Keratinocyte (primary cell): ENCODE results near the gene HP1BP3. TPM values are rescaled to one million over a fixed set of nuclear protein-coding genes. Genes with fewer than 3 reads are reported as not detected.

Source experiments
- DNase-seq: peaks from one replicate; pipeline ENCODE4 v3.0.0-alpha.2; 2011; ENCODE audit warnings: low read depth, missing footprints, low spot score
- FAIRE-seq: peaks from 2 replicates; lab custom pipeline; 2011; peaks lifted over from hg19 to GRCh38; lab: Jason Lieb, UNC
- H2AFZ ChIP-seq: 2 replicates; pipeline ENCODE4 v1.6.0; 2012; ENCODE audit warnings: low read length, control low read depth, inconsistent platforms; ENCODE audit not compliant: control insufficient read depth
- H3K27ac ChIP-seq: 2 replicates; pipeline ENCODE4 v1.5.1; 2011; ENCODE audit warnings: low read length; ENCODE audit not compliant: control insufficient read depth, insufficient read depth
- H3K27me3 ChIP-seq: 3 replicates; pipeline ENCODE4 v1.6.0; 2011; ENCODE audit warnings: low read length; ENCODE audit not compliant: control insufficient read depth, insufficient read depth; ENCODE audit errors: extremely low read depth
- H3K36me3 ChIP-seq, 2 experiments: 2 replicates in 1 of 2; 3 replicates in 1 of 2; pipeline ENCODE4 v1.5.1; 2011; ENCODE audit warnings: low read length in 2 of 2, mild to moderate bottlenecking in 1 of 2; ENCODE audit not compliant: control insufficient read depth in 2 of 2, insufficient read depth in 2 of 2; ENCODE audit errors: extremely low read depth in 1 of 2
- H3K4me1 ChIP-seq: 3 replicates; pipeline ENCODE4 v1.5.1; 2011; ENCODE audit warnings: low read length; ENCODE audit not compliant: control insufficient read depth, insufficient read depth; ENCODE audit errors: extremely low read depth
- H3K4me2 ChIP-seq: 3 replicates; pipeline ENCODE4 v1.6.0; 2011; ENCODE audit warnings: low read depth, low read length; ENCODE audit not compliant: control insufficient read depth, insufficient read depth; ENCODE audit errors: extremely low read depth
- H3K4me3 ChIP-seq, 3 experiments: fragments of 200-600 bp in 1 of 3; sonication (generic) in 1 of 3; 2 replicates in 2 of 3; 3 replicates in 1 of 3; pipeline ENCODE4 v1.5.1; 2011 to 2016; ENCODE audit warnings: low read length in 3 of 3, mild to moderate bottlenecking in 3 of 3, control low read depth in 2 of 3, inconsistent platforms in 1 of 3, low read depth in 1 of 3, mixed read lengths in 1 of 3, mixed run types in 1 of 3, moderate library complexity in 1 of 3; ENCODE audit not compliant: control insufficient read depth in 2 of 3, insufficient read depth in 2 of 3; ENCODE audit errors: extremely low read depth in 1 of 3
- H3K79me2 ChIP-seq: 2 replicates; pipeline ENCODE4 v1.6.0; 2012; ENCODE audit warnings: low read length; ENCODE audit not compliant: control insufficient read depth, insufficient read depth
- H3K9ac ChIP-seq: 3 replicates; pipeline ENCODE4 v1.6.0; 2011; ENCODE audit warnings: low read length; ENCODE audit not compliant: control insufficient read depth, insufficient read depth; ENCODE audit errors: extremely low read depth
- H3K9me1 ChIP-seq: 3 replicates; pipeline ENCODE4 v1.6.0; 2011; ENCODE audit warnings: low read length; ENCODE audit not compliant: control insufficient read depth, insufficient read depth; ENCODE audit errors: extremely low read depth
- H3K9me3 ChIP-seq: 2 replicates; pipeline ENCODE4 v1.5.1; 2012; ENCODE audit warnings: low read depth, low read length; ENCODE audit not compliant: control insufficient read depth
- H4K20me1 ChIP-seq: 3 replicates; pipeline ENCODE4 v1.6.0; 2011; ENCODE audit warnings: low read length; ENCODE audit not compliant: control insufficient read depth, insufficient read depth; ENCODE audit errors: extremely low read depth
- EZH2 ChIP-seq: IDR thresholded peaks from one replicate; pipeline ENCODE4 v1.6.1; 2012; ENCODE audit warnings: inconsistent platforms, mild to moderate bottlenecking, low read length, moderate library complexity
- dilution Hi-C: fragments of 300-500 bp; cut with MboI; formaldehyde crosslinking; loops from one replicate; pipeline ENCODE4 v1.7.0; 2020; ENCODE audit warnings: low sequenced_read_pairs; ENCODE audit not compliant: extremely low pct_ligation_motif_present
- polyA plus RNA-seq, 5 experiments: library from polyadenylated mRNA; depleted of rRNA in 3 of 5; stranded (reverse) in 3 of 5; stranded (forward) in 1 of 5; unstranded in 1 of 5; fragments of >200 nt; gene quantifications; 1 replicate in 1 of 5; 2 replicates in 3 of 5; 3 replicates in 1 of 5; pipeline versions ENCODE4 v1.2.1 to v1.2.3, GENCODE V29; 2011 to 2012; ENCODE audit warnings: missing spikeins in 2 of 5, low read depth in 1 of 5, low replicate concordance in 1 of 5
- TF ChIP-seq, protein P1 (sequence below), 3 experiments: IDR thresholded peaks in 1 of 3; conservative IDR thresholded peaks in 1 of 3; optimal IDR thresholded peaks in 1 of 3; 2 replicates in 2 of 3; 3 replicates in 1 of 3; pipeline versions ENCODE3 to v1.5.1; 2011; ENCODE audit warnings: low read length in 3 of 3, mild to moderate bottlenecking in 3 of 3, moderate library complexity in 2 of 3, control low read depth in 1 of 3, inconsistent platforms in 1 of 3; ENCODE audit not compliant: insufficient read depth in 2 of 3; ENCODE audit errors: extremely low read depth in 1 of 3

The HP1BP3 gene
- polyA plus RNA-seq, 1 donor (not counting 4 experiments of a cell fraction or from before 2014, with no cell fraction given): 148 TPM

DNA sequence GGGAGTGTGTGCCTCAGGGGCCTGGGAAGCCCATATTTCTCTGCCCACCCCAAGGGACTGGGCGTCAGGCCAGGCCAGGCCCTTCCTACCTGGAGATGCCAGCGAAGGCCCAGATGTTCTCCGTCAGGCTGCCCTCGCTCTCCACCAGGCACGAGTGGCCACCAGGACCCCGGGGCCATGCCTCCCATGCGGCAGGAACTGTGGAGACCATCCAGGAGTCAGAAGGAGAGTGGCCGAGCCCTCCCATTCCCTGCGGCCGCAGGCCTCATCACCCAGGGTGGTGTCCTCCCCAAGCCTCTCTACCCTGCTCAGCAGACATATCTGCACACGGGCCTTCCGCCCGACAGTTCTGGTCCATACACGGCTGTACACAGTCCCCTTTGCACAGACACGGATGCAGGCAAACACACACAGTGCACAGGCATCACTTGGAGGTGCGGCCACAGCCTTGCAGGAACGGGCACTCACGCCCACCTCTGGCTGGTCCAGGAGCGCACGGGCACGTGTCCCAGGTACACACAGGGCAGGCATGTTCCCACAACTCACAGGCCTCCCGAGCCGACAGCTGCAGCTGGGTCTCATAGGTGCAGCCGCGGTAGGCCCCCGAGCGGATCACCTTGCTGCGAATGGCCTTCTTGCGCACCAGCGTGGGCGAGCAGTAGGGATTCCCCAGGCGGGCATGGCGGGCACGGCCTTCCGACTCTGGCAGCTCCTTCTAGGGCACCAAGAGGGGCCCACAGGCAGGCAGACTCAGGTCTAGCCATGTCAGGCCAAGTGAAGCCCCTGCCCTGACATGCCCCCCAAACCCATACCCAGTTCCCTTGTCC, 63.4 kb downstream of the HP1BP3 start:
- Histone ChIP-seq H3K9ac (no peak overlapping the region), H3K27ac (no peak overlapping the region), H3K9me1 (peaks cover 9% of the 10 kb centered on the region), H3K27me3 (no peaks in the 10 kb centered on the region), H3K79me2 (peaks cover 38% of the 10 kb centered on the region), H3K4me3 (no peak overlapping the region), H2AFZ (no peak overlapping the region), H3K4me2 (no peak overlapping the region), H3K9me3 (peaks cover 2% of the 10 kb centered on the region), H3K4me1 (peaks cover 36% of the 10 kb centered on the region), H4K20me1 (peaks cover 11% of the 10 kb centered on the region), H3K36me3 (peaks cover 46 to 72% of the 10 kb centered on the region in 2 experiments)
- FAIRE-seq: no peak
- TF ChIP-seq, protein P1, sequence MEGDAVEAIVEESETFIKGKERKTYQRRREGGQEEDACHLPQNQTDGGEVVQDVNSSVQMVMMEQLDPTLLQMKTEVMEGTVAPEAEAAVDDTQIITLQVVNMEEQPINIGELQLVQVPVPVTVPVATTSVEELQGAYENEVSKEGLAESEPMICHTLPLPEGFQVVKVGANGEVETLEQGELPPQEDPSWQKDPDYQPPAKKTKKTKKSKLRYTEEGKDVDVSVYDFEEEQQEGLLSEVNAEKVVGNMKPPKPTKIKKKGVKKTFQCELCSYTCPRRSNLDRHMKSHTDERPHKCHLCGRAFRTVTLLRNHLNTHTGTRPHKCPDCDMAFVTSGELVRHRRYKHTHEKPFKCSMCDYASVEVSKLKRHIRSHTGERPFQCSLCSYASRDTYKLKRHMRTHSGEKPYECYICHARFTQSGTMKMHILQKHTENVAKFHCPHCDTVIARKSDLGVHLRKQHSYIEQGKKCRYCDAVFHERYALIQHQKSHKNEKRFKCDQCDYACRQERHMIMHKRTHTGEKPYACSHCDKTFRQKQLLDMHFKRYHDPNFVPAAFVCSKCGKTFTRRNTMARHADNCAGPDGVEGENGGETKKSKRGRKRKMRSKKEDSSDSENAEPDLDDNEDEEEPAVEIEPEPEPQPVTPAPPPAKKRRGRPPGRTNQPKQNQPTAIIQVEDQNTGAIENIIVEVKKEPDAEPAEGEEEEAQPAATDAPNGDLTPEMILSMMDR (optimal IDR thresholded peaks at IDR 0.05 in 1 of 3, IDR thresholded peaks at IDR 0.05 in 1 of 3, conservative IDR thresholded peaks at IDR 0.05 in 1 of 3; ENCODE audit: extremely low read depth in 1 of 3, insufficient read depth in 2 of 3, low read length in 3 of 3): no peak
- no peak for TF ChIP-seq EZH2
- dilution Hi-C loops: no loop called here
- DNase-seq: no peak

DNA sequence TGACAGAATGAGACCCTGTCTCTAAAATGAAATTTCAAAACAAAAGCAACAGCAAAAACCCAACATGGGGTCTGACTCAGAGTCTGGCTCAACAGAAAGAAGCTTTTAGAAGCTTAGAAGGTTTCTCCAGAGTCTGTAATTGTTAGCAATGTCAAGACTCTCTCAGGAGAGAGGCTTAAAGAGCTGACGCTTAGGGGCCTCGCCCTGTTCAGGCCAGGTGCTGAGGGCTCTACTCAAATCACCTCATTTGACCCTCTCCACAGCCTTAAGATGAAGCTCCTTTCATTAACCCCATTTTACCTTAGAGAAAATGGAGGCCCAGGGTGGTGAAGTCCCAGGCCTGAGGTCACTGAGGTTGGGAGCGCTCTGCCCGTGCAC, 64.0 kb downstream of the HP1BP3 start:
- peaks cover 2% of the 10 kb centered on the region for H3K9me3 ChIP-seq
- dilution Hi-C loops: no loop called here
- H3K79me2 ChIP-seq: peaks cover 32% of the 10 kb centered on the region
- H3K9me1 ChIP-seq: peaks cover 9% of the 10 kb centered on the region
- H3K27me3 ChIP-seq: no peaks in the 10 kb centered on the region
- DNase-seq (no peak), FAIRE-seq (no peak)
- TF ChIP-seq, protein P1 (optimal IDR thresholded peaks at IDR 0.05 in 1 of 3, IDR thresholded peaks at IDR 0.05 in 1 of 3, conservative IDR thresholded peaks at IDR 0.05 in 1 of 3; ENCODE audit: extremely low read depth in 1 of 3, insufficient read depth in 2 of 3, low read length in 3 of 3): no peak
- TF ChIP-seq EZH2: no peak
- H2AFZ ChIP-seq: no peak overlapping the region
- peaks cover 44 to 72% of the 10 kb centered on the region in 2 experiments for H3K36me3 ChIP-seq
- no peak overlapping the region for H3K4me3 ChIP-seq
- no peak overlapping the region for H3K9ac ChIP-seq
- no peak overlapping the region for H3K4me2 ChIP-seq
- peaks cover 30% of the 10 kb centered on the region for H3K4me1 ChIP-seq
- no peak overlapping the region for H3K27ac ChIP-seq
- peaks cover 11% of the 10 kb centered on the region for H4K20me1 ChIP-seq
